Measurements from ENCODE around the gene CYP4F12.
"Not testable (repeated sequence)": the region's sequence is repeated elsewhere in the genome, so short reads cannot be mapped to it uniquely, and the experiment has no call there.

Gene CYP4F12

DNA sequence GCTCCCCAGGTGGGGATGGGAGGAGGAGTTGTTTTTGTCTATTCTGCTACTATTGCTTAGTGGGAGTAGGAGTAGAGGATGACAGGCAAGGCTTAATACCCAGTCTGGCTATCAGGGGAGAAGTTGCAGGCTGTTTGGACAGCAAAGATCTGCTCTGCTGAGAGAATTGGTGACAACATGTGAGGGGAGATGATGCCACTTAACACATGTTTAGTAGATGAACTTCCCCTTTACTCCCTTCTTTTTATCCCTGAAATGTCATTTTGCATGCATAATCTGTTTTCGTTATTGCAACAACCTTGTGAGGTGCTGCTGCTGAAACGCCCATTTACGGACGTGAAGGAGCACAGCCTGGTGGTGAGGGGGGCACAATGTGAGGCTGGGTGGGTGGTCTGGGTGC lies 3.0 kb upstream of the CYP4F12 start:
- TF ChIP-seq, protein P1, sequence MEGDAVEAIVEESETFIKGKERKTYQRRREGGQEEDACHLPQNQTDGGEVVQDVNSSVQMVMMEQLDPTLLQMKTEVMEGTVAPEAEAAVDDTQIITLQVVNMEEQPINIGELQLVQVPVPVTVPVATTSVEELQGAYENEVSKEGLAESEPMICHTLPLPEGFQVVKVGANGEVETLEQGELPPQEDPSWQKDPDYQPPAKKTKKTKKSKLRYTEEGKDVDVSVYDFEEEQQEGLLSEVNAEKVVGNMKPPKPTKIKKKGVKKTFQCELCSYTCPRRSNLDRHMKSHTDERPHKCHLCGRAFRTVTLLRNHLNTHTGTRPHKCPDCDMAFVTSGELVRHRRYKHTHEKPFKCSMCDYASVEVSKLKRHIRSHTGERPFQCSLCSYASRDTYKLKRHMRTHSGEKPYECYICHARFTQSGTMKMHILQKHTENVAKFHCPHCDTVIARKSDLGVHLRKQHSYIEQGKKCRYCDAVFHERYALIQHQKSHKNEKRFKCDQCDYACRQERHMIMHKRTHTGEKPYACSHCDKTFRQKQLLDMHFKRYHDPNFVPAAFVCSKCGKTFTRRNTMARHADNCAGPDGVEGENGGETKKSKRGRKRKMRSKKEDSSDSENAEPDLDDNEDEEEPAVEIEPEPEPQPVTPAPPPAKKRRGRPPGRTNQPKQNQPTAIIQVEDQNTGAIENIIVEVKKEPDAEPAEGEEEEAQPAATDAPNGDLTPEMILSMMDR (IDR thresholded peaks at IDR 0.05), result no peak
- no peak for DNase-seq (ENCODE audit: low spot score)
- H3K4me3 ChIP-seq, result no peak overlapping the region
- no peak overlapping the region for H3K27ac ChIP-seq

DNA sequence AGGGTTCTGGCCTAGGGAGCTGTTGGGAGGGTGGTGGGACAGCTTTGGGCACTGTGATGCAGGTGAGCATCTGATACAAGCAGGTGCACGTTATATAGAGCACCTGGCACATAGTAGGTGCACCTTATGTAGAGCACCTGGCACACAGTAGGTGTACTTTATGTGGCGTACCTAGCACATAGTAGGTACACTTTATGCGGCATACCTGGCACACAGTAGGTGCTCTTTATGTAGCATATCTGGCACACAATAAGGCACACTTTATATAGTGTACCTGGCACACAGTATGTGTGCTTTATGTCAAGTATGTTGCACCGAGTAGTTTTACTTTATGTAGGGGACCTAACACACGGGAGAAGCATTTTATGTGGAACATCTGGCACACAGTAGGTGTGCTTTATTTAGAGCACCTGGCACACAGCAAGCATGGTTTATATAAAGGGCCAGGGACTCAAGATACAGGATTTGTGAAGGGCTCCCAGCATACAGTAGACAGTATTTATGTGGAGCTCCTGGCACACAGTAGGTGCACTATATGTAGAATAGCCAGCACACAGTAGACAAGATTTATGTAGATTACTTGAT lies 1.6 kb upstream of the CYP4F12 start:
- Histone ChIP-seq H3K27ac (no peak overlapping the region), H3K4me3 (no peak overlapping the region)
- TF ChIP-seq, protein P1 (IDR thresholded peaks at IDR 0.05), result no peak
- no peak for DNase-seq (ENCODE audit: low spot score)

DNA sequence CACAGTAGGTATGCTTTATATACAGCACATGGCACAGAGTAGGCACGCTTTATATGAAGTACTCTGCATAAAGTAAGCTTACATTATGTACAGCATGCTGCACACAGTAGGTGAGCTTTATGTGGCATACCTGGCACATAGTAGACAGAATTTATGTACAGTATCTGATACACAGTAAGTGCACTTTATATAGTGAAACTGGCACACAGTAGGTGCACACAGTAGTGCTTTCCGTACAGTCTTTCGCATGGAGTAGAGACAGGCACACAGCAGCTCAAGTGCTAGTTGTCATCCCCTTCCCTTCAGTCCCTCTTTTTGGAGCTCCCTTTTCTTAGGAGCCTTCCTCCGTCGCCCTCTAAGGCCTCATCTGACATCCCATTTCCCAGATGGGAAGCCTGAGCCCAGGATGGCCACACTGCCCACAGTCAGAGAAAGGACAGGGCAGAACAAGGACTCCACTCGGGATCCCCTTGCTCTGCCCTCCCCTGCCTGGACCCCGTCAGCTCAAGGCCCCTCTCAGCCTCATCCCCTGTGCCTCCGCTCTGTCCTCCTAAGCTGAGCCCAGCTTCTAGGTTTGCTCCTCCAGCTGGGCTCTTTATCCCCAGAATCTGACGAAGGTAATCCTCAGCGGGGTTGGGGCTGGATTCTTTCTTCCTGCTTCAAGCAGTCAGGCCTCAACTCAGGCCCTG lies 852 bp upstream of the CYP4F12 start:
- peak overlapping the region in 1 of 2 donors; percentile 67 for H3K27ac ChIP-seq
- TF ChIP-seq, protein P1 (IDR thresholded peaks at IDR 0.05), result no peak
- no peak overlapping the region for H3K4me3 ChIP-seq
- no peak for DNase-seq (ENCODE audit: low spot score)

DNA sequence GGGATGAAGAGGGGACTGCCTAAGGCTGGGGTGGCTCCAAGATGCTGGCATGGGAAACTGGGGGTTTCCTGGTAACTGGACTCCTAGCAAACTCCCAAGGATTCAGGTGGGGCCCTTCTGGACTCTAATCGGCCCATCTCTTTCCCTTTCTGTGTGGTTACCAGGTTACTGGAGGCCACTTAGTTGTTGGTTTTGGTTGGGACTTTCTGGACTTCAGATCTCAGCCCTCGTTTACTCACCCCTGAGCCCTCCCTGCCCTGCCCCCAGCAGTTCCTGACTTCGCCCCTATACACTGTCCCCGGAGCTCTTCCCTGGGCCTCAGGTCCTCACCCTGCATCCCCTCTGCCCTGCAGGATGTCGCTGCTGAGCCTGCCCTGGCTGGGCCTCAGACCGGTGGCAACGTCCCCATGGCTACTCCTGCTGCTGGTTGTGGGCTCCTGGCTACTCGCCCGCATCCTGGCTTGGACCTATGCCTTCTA lies 328 bp downstream of the CYP4F12 start:
- no peak for DNase-seq (ENCODE audit: low spot score)
- Histone ChIP-seq H3K4me3 (peak overlapping the region; percentile 17), H3K27ac (peak overlapping the region in 1 of 2 donors; percentile 67)
- TF ChIP-seq, protein P1 (IDR thresholded peaks at IDR 0.05), result no peak

DNA sequence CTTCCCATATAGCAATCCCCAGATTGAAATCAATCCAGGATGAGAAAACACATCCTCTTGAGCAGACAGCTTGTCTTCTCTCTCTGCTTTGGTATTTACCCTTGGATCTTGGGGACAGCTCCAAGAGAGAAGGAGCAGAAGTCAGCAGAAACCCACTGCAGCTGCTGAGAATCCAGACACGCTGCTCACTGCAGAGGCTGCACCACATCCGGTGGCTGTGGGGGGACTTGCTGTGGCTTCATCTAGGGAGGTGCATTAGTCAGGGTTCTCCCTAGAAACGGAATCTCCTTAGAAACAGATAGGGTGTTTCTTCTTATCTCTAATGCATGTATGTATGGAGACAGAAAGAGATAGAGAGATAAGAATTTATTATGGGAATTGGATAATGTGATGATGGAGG lies 2.7 kb downstream of the CYP4F12 start:
- H3K4me3 ChIP-seq, result no peak overlapping the region
- TF ChIP-seq, protein P1 (IDR thresholded peaks at IDR 0.05), result no peak

DNA sequence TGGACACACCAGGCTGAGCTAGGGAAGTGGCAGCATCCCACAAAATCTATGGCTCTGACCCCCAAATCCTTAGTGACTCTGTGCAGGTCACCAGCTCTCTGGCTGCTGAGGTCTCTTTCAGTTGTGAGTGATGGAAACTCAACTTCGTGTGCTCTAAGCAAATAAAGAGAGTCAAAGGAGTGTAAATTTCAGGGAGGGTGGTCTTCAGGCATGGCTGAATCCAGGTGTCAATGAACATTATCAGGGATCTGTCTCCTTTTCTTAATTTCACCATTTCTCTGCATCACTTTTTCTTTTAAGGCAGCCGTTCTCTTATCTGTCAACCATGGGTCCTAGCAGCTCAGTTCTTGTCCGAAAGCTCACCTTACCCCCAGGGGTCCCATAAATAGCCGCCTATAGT lies 6.2 kb downstream of the CYP4F12 start:
- no peak overlapping the region for H3K27ac ChIP-seq

More for the DNA sequence above, 2.7 kb downstream of the CYP4F12 start:
- no peak overlapping the region for H3K27ac ChIP-seq
- no peak for DNase-seq (ENCODE audit: low spot score)

DNA sequence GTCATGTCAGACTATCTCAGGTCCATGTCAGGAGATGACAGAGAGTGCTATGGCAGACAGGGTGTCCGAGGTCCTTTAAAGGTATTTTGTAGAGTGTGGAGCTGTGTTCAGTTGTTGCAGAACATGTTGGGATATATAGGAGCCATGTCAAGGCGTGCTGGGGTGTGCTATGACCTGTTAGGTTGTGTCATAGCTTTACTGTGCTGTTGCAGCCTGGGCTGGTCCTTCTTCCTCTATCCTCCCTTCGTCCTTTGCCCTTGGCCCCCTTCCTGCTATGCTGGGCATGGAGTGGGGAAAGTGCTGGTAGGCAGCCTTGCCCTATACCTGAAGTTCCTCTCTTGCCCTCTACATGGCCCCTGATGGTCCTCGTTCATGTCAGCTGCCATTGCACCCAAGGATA lies 7.0 kb downstream of the CYP4F12 start:
- not testable (repeated sequence) for DNase-seq (ENCODE audit: low spot score); H3K27ac ChIP-seq; H3K4me3 ChIP-seq

More for the DNA sequence above, 6.2 kb downstream of the CYP4F12 start:
- no peak for DNase-seq (ENCODE audit: low spot score)
- TF ChIP-seq, protein P1 (IDR thresholded peaks at IDR 0.05), result no peak
- H3K4me3 ChIP-seq, result no peak overlapping the region

Data from coronary artery (tissue), 2 donors.